Left hindlimb (tissue), 1 donor: Measurements from ENCODE around the gene KCNK5.

Source experiments
- DNase-seq: peaks from one replicate; pipeline ENCODE4 v3.0.0-alpha.2; 2018

The KCNK5 gene, protein sequence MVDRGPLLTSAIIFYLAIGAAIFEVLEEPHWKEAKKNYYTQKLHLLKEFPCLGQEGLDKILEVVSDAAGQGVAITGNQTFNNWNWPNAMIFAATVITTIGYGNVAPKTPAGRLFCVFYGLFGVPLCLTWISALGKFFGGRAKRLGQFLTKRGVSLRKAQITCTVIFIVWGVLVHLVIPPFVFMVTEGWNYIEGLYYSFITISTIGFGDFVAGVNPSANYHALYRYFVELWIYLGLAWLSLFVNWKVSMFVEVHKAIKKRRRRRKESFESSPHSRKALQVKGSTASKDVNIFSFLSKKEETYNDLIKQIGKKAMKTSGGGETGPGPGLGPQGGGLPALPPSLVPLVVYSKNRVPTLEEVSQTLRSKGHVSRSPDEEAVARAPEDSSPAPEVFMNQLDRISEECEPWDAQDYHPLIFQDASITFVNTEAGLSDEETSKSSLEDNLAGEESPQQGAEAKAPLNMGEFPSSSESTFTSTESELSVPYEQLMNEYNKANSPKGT

DNA sequence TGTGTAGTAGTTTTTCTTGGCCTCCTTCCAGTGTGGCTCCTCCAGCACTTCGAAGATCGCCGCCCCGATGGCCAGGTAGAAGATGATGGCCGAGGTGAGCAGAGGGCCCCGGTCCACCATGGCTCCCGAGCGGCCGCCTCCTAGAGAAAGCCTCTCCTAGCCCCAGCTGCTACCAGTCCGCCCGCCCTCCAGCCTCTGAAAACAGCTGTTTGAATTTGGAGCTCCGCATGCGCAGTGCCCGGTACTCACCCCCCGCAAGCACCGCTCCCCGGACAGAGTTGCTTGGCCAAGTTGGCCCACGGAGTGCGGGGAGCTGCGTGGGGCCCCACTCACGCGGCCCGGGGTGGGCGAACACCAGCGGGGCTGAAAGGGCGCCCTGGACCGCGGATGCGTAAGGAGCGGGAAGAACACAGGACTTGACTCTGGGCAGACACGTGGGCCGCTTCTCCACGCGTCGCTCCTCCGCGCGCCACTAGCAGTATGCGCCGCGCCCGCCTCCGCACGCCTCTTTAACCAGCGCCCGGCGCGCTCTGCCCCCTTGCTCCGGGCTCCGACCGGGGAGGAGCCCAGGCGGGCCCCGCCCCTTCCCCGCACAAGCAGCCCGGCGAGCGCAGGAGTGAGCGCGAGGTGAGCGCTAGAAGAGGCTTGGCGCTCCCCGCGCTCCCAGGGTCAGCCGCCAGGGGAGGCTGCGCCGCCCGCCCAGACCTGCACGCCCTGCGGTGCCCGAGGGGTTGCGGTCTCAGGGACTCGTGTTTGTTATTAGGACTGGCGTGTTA, at the start of gene KCNK5:
TSS of gene KCNK5 (minus strand) at position 484 of the 776 bp plus-strand sequence. CDS start at position 120, 364 bp downstream.
- DNase-seq: peak; percentile 79

DNA sequence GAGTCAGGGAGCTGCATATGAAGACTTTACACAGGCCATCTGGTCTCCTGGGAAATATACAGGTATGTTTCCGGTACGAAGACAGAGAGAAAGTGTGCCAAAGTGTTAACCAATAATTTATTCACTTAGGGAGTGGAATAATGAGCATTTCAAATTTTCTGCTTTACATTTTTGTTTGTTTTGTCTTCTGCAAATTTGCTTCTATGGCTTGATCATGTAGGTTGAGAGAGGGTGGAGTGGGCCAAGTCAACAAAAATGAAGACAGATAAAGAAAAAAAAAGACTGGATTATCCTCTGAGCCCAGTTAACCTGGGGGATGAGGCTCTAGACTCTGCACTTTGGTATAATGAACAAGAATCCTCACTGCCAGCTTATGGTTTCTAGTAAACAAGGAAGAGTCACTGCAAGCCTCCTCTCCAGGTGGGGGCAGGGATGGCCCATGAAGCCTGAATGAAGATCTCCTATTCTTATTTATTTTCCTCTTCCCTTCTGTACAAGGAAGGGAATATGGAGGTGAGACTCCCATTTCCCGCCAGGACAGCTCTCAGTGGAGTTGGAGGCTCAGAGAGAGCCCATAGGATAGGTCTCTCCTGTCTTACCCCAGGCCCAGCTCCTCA, 47.2 kb upstream of the KCNK5 start:
- no peak for DNase-seq

- DNase-seq: no peak
Measured at GRCh38 chr6:39274903-39275302, 45.6 kb upstream of the KCNK5 start.

- no peak for DNase-seq
Measured at GRCh38 chr6:39274471-39274870, 45.2 kb upstream of the KCNK5 start.

GRCh38 chr6:39273406-39273821, 44.1 kb upstream of the KCNK5 start:
- no peak for DNase-seq

- DNase-seq: no peak
Measured at GRCh38 chr6:39269961-39270360, 40.7 kb upstream of the KCNK5 start.

GRCh38 chr6:39268721-39269120, 39.4 kb upstream of the KCNK5 start:
- no peak for DNase-seq

GRCh38 chr6:39268171-39268570, 38.9 kb upstream of the KCNK5 start:
- no peak for DNase-seq

DNA sequence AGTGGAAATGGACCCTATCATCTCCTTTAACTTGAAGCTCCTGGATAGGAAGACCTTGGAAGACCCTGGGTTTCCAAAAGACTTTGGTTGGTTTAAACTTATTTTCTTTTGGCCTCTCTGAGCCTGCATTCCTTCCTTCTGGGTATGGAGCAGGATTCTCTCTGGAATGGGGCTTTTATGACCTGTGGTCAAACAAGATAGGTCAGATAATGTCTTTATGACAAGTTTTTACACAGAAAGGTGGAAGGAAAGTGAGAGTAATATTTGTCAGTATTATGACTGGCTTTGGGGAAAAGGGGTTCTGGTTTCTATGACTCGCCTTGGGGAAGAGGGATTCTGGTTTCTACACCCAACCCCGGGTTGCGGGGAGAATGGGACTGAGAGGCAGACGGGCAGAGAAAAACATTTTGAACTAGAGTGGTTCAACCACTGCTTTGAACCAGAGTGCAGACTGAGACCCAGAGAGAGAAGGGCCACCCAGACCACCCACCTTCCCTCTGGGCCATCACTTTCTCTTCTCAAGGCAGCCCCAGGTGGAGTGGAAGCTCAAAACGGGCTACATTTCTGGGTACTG, 37.6 kb upstream of the KCNK5 start:
- DNase-seq: no peak

DNA sequence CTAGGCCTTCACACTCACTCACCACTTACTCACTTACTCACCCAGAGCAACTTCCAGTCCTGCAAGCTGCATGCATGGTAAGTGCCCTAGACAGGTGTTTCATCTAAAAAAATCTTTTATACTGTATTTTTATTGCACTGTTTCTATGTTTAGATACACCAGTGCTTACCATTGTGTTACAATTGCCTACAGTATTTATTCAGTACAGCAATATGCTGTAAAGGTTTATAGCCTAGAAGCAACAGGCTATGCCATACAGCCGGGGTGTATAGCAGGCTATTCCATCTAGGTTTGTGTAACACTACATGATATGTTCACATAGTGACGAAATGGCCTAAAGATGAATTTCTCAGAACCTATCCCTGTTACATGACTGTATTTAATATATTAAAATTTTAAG, 37.1 kb upstream of the KCNK5 start:
- no peak for DNase-seq

DNA sequence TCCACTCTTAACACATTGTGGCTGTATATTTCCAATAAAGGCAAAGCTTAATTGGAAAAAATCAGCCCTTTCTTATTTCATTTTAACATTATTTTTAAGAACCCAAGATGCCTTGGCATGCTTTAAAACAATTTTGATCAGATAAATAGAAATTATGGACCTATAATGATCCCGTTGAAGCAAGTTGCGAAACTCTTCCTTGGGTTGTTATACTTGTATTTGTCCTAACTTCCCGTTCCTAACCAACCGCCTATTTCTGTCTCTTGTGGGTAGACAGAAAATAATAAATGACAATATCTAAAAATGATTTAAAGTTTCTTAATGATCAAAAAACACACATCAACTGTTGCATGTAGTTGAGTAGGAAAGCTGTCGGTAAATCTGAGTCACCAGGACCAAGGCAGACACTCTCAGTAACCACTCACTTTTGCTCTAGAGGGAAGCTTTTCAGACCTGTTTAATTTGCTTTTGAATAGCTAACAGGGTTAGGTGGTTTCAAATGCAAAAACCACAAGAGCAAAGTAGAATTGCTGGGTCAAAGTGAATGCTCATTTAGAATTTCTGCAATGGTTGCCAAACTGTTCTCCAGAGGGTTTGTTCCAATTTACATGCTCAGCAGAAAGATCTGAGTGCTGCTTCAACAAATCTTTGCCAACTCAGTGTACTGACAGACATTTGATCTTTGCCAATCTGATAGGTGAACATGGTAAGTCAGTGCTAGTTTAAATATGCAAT, 34.2 kb upstream of the KCNK5 start:
- no peak for DNase-seq

GRCh38 chr6:39261751-39262150, 32.5 kb upstream of the KCNK5 start:
- DNase-seq: no peak

GRCh38 chr6:39260953-39261352, 31.7 kb upstream of the KCNK5 start:
- no peak for DNase-seq

DNA sequence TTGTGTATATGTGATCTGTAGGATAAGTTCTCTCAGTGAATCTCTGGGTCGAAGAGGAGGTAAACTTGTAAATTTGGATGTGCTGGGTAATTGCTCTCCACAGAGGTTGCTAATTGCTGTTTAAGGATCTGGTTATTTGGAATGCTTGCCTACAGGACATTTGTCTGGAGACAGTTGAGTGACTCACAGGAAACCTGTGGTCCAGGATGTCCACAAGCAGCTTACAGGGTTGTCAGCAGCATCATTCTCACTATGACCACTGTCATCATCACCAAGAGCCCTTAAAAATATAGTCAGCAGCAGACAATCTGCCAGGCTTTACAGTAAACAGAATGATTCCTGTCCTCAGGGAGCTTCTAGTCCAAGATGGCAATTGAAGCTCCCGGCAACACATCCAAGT, 31.2 kb upstream of the KCNK5 start:
- no peak for DNase-seq

DNA sequence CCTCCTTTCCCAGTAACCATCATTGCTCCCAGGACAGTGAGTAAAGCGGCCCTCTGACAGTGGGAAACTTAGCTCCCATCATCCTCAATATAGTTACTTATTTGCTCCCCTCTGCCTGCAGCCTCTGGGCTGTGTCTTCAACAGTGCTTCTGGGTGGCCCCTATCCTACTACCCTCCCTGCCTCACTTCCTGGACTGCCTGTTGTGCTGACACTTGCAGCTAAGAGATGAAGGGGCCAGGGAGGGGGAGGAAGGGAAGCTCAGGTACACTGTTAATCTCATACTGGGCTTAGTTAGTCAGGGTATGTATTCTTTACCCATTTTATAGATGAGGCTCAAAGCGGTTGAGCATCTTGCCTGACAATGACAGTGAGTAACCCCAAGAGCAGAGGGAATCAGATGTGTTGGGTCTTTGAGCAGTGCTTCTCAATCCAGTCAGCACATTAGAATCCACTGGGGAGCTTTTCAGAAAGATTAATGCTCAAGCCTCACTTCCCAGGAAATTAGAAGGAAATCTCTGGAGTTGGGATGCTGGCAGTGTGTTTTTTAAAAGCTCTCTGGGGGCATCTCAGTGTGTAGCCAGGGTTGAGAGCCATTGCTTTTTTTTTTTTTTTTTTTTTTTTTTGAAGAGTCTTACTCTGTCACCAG, 27.1 kb upstream of the KCNK5 start:
- no peak for DNase-seq

DNA sequence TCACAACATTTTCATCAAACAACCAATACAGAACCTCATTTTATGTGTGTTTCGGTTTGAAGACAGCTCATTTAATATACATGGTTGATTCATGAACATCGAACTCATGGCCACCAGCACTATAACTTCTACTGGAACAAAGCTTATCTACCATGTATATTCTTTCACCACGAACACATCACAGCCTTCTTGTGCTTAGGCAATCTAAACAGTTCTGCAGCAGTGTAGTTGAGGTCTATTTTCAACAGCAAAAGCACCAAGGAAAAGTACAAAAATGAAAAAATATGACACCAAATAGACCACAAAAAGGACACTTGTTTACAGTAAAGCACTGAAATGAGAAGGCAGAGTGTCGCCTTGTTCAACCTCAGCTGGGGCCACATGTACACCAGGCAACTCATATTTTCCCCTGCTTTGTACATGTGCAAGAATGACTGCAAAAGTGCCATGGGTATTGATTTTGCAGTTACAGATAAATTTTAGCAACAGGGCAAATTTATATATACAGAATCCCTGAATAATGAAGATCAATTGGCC, 25.8 kb upstream of the KCNK5 start:
- DNase-seq: no peak

DNA sequence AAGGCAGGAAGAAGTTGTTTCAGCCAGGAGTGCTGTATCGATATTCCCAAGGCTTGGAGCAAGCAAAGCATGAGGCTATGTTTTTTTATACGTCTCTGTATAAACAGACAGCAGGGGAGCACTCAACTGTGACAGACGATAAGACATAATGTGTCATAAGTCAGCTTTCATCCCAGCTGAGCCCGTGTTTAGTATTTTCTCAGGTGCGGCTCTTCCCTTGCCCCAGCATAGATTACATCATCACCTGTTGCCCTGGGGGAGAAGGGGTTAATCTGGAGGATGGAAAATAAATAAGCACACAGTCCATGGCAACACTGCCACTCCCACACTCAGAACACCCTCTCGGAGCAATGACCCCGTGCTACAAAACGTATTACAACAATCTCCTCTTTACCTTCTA, 22.1 kb upstream of the KCNK5 start:
- no peak for DNase-seq

DNA sequence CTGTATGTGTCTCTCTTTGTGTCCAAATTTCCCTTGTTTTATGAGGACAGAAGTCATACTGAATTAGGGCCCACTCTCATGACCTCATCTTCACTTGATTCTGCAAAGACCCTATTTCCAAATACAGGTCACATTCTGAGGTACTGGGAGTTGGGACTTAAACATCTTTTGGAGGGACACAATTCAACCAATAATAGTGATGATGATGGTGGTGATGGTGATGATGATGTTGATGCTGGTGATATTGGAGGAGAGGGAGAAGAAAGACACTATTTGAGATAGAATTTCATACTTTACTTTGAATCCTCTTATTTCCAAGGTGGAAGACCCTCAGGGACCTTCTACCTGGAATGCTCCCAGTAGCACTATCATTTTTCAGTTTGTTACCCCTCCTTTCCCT, 21.2 kb upstream of the KCNK5 start:
- no peak for DNase-seq

DNA sequence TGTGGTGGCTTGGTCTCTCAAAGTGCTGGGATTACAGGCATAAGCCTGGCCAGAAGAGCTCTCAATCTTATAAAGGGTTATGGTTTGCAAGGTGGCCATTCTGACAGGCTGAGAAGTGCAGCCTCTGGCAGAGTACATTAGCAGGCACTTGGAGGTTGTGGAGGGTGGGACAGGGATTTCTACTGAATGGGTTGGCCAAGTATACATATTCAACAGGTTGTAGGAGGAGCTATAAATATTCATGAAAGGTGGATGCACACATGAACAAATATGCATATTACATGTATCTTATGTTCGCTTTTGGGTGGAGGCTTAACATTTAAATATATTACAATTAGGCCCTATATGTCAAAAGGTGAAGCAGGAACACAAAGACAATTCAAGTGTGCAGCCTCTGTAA, 20.0 kb upstream of the KCNK5 start:
- no peak for DNase-seq

DNA sequence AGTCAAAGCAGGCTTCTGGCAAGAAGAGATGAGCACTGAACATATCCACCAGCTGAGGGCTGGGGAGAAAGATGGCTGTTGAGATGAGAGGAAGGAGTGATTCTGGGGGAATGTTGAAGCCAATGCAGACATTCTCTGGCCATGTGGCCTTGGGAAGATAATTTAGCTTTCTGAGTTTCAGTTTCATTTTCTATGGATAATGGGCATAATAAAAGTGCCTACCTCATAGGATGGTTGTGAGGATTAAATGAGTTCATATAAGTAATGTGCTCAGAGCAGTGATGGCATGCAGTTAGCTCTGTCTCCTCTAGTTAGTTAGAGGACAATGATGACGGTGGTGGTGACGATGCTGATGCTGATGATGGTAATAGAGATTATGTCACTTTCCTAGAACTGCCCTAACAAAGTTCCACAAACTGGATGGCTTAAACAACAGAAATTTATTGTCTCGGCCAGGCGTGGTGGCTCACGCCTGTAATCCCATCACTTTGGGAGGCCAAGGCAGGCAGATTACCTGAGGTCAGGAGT, 18.5 kb upstream of the KCNK5 start:
- no peak for DNase-seq

DNA sequence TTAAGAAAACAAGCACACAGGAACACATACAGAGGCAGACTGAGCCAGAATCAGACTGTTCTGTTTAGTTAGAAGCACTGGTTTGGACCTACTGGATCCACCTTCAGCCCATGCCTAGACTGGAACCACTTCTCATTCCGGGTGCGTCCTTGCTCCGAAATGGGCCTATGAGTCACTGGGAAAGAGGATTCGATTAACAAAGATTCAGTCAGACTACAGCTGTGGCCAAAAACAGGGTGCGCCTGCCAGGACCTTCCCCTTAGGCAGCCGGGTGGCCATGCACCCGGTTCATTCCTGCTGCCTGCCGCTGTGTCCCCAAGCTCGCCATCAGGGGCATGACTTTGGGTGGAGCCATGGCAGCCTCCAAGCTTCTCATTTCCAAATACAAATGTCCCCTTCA, 14.5 kb upstream of the KCNK5 start:
- no peak for DNase-seq
